Body of pancreas (tissue), 4 donors: ENCODE results near the gene UGT2A3.

Source experiments
- CTCF ChIP-seq, 7 experiments: fragments of 450-650 bp in 4 of 7; fragments of 200-600 bp in 3 of 7; sonication (generic) in 3 of 7; IDR thresholded peaks; one replicate each; pipeline ENCODE4 v1.5.1; 2016 to 2019; ENCODE audit warnings: antibody characterized with exemption in 7 of 7
- POLR2A ChIP-seq, 3 donors: fragments of 450-650 bp; IDR thresholded peaks; one replicate each; pipeline ENCODE4 v1.6.1; 2016; ENCODE audit warnings: antibody characterized with exemption in 3 of 3, mild to moderate bottlenecking in 2 of 3

GRCh38 chr4:68905598-68905938 is 46.0 kb downstream of the UGT2A3 start:
- TF ChIP-seq CTCF (IDR thresholded peaks at IDR 0.05) (no peak), POLR2A (IDR thresholded peaks at IDR 0.05) (no peak)
